Heart right ventricle (tissue), 16 donors: ENCODE measurements around the gene MYOZ1. TPM values are rescaled to one million over a fixed set of nuclear protein-coding genes. Genes with fewer than 3 reads are reported as not detected.

Experiments used
- ATAC-seq, 8 donors: fragments of 200-7000 bp; cut with Tn5 transposase; one replicate each; pipeline ENCODE4 v1.9.1; 2020; ENCODE audit warnings: mild to moderate bottlenecking in 8 of 8, moderate library complexity in 8 of 8, moderate number of reproducible peaks in 1 of 8
- DNase-seq, 2 donors: peaks; one replicate each; pipeline ENCODE4 v3.0.0-alpha.2; 2020
- H3K27ac ChIP-seq, 10 donors: fragments of 200-600 bp; sonication (generic) in 2 of 10; one replicate each; pipeline versions ENCODE4 v1.5.0 to v1.8.0; 2020 to 2022; ENCODE audit warnings: mild to moderate bottlenecking in 3 of 10
- H3K27me3 ChIP-seq, 7 donors: fragments of 200-600 bp; one replicate each; pipeline ENCODE4 v1.8.0; 2021 to 2022; ENCODE audit warnings: mild to moderate bottlenecking in 2 of 7
- H3K36me3 ChIP-seq, 9 donors: fragments of 200-600 bp; sonication (generic) in 1 of 9; one replicate each; pipeline versions ENCODE4 v1.5.0 to v1.8.0; 2020 to 2022; ENCODE audit warnings: mild to moderate bottlenecking in 2 of 9
- H3K4me1 ChIP-seq, 9 donors: fragments of 200-600 bp; sonication (generic) in 1 of 9; one replicate each; pipeline versions ENCODE4 v1.5.0 to v1.8.0; 2020 to 2022; ENCODE audit warnings: mild to moderate bottlenecking in 4 of 9
- H3K4me3 ChIP-seq, 10 donors: fragments of 200-600 bp; sonication (generic) in 2 of 10; one replicate each; pipeline versions ENCODE4 v1.5.0 to v1.8.0; 2020 to 2022; ENCODE audit warnings: mild to moderate bottlenecking in 7 of 10, moderate library complexity in 2 of 10
- H3K9me3 ChIP-seq, 11 donors: fragments of 200-600 bp in 10 of 11; sonication (generic) in 2 of 11; one replicate each; pipeline versions ENCODE4 v1.5.0 to v1.8.0; 2013 to 2022; ENCODE audit warnings: mild to moderate bottlenecking in 2 of 11, control low read depth in 1 of 11, moderate library complexity in 1 of 11
- WGBS, 2 donors: extraction: QIAGEN DNeasy Blood & Tissue Kit; methylation state at CpG; one replicate each; pipeline ENCODE4 v1.1.7; 2013; ENCODE audit warnings: inconsistent platforms in 1 of 2; 5-methylcytosine and 5-hydroxymethylcytosine counted together
- intact Hi-C, 10 donors: fragments of 100-400 bp; cut with DNase I; formaldehyde crosslinking; loops; one replicate each; pipeline versions ENCODE4 v1.11.1 to v1.14.2; 2022
- polyA plus RNA-seq, 2 donors: library from polyadenylated mRNA; stranded (reverse); fragments of 200-250 nt; gene quantifications; one replicate each; pipeline ENCODE4 v1.2.3, GENCODE V29; 2013
- total RNA-seq, 10 donors: library from RNA; stranded (reverse); fragmentation: NEBNext Ultra II Directional in 3 of 10; extraction: Animal tissue kit (Norgen Biotek cat#: 25700) in 3 of 10; gene quantifications; one replicate each; pipeline versions ENCODE4 v1.2.1 to v1.2.4, GENCODE V29; 2021 to 2023
- TF ChIP-seq, protein P1 (sequence below), 9 donors: fragments of 200-600 bp; sonication (generic) in 2 of 9; IDR thresholded peaks; one replicate each; pipeline versions ENCODE4 v1.5.0 to v1.8.0; 2021 to 2022; ENCODE audit warnings: antibody characterized with exemption in 9 of 9, mild to moderate bottlenecking in 5 of 9, moderate library complexity in 1 of 9
- donor health status: Arrhythmogenic right ventricular cardiomyopathy.
- donor health status: ischemic (EF 13 %, LVEDD 7.1; RV severe dilation, severe dysfunction).
- donor health status: healthy with polysubstance abuse.
- donor health status: DM: no; HTN: yes; CAD: no.
- donor health status: DM: no; HTN: no; CAD: no.
- donor health status: ischemic (EF 25% LVEDD 6.9; RV normal size, moderate dysfunction).
- donor health status: ischemic (EF 25% LVEDD 5.7; RV mildly dilated, moderate dysfunction).
- donor health status: healthy.
- donor health status: DM: yes; HTN: yes; CAD: no.
- donor health status: Ischemic cardiomyopathy.
- donor health status: ischemic (EF 35%, LVEDD 5.7; RV mildly dilated, moderate dysfunction).
- donor health status: nonischemic (EF 11% LVEDD 7.7; RV severe dilation, severe dysfunction).
- donor health status: DM: yes; HTN: yes; CAD: no.
- donor health status: PGD.
- donor health status: ischemic (EF 29% LVEDD 5.4; RV normal size, mild dysfunction).
- donor health status: nonischemic (EF 23%, LVEDD 6.1; RV moderate dilation, normal function).

The MYOZ1 gene
- total and polyA plus RNA-seq, 12 donors = 0.41 to 3.4 (median 0.63) TPM

DNA sequence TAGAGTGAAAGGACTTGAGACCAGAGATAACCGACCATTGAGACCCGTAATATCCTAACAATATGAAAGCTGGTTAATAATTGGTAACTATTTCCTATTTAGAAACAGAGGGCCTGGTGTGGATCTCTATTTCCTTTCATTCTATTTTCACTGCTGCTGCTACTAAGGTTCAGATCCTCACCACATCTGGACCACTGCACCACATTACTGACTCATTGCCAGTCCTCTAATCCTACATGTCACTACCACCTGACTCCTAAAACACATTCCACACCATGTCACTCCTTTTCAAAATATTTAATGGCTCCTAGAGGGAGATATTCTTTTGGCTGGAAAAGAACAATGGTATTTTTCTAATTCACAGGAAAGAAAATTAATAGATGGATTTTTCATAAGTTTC, 56.5 kb downstream of the MYOZ1 start:
- ATAC-seq (no peak), DNase-seq (no peak)
- peak overlapping the region in 1 of 10 donors; percentile 2 for H3K27ac ChIP-seq
- H3K36me3 ChIP-seq = no peaks in the 10 kb centered on the region
- no peak overlapping the region for H3K4me3 ChIP-seq
- intact Hi-C loops = no loop called here
- TF ChIP-seq, protein P1, sequence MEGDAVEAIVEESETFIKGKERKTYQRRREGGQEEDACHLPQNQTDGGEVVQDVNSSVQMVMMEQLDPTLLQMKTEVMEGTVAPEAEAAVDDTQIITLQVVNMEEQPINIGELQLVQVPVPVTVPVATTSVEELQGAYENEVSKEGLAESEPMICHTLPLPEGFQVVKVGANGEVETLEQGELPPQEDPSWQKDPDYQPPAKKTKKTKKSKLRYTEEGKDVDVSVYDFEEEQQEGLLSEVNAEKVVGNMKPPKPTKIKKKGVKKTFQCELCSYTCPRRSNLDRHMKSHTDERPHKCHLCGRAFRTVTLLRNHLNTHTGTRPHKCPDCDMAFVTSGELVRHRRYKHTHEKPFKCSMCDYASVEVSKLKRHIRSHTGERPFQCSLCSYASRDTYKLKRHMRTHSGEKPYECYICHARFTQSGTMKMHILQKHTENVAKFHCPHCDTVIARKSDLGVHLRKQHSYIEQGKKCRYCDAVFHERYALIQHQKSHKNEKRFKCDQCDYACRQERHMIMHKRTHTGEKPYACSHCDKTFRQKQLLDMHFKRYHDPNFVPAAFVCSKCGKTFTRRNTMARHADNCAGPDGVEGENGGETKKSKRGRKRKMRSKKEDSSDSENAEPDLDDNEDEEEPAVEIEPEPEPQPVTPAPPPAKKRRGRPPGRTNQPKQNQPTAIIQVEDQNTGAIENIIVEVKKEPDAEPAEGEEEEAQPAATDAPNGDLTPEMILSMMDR (IDR thresholded peaks at IDR 0.05) = no peak
- 94 to 97% methylated on average over 2 of the region's 2 CpGs for WGBS, 2 donors
- peaks cover 0 to 4% (median 0%) of the 10 kb centered on the region in 11 donors for H3K9me3 ChIP-seq
- H3K4me1 ChIP-seq = peaks cover 0 to 44% (median 30%) of the 10 kb centered on the region in 9 donors
- H3K27me3 ChIP-seq = no peaks in the 10 kb centered on the region

DNA sequence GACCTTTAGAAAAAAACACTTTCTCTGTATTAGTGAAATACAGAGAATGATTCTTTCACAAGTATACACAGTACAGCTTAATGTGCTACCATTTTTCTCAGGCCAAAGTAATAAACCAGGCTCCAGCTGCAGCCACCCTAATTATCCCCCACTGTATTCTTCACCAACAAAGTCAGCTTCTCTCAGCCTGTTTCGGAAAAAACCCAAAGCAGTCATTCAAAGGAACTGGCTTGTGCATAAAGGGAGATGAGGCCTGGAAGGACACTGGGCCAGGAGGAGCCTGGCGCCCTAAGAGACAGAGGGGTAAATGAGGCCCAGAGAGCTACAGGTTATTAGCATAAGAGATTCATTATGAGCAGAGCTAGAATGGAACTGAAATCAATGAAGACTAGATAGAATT, 59.4 kb downstream of the MYOZ1 start:
- ATAC-seq = no peak
- Histone ChIP-seq H3K9me3 (peaks cover 0 to 4% (median 0%) of the 10 kb centered on the region in 11 donors), H3K27ac (peak overlapping the region in 2 of 10 donors; percentile 23 to 38), H3K4me1 (peaks cover under 1 to 43% (median 25%) of the 10 kb centered on the region in 9 donors), H3K36me3 (no peaks in the 10 kb centered on the region), H3K27me3 (no peaks in the 10 kb centered on the region), H3K4me3 (no peak overlapping the region)
- no peak for DNase-seq
- TF ChIP-seq, protein P1 (IDR thresholded peaks at IDR 0.05) = no peak
- intact Hi-C loops = no loop called here
- 88 to 92% methylated on average over 2 of the region's 2 CpGs for WGBS, 2 donors

Other genes starting within 250 kb of the MYOZ1 start
- 100 to 1,000 TPM; 104 to 163 (median 149) TPM for gene ANXA7, start 227.4 kb downstream of the MYOZ1 start, total RNA-seq
- 10 to 100 TPM; 33.4 to 69.7 TPM for gene ANXA7, start 227.4 kb downstream of the MYOZ1 start, polyA plus RNA-seq
- 10 to 100 TPM in 3 of 10 donors, 1 to 10 TPM in 7; 1.1 to 18.1 (median 7.7) TPM for gene MSS51, start 207.9 kb downstream of the MYOZ1 start, total RNA-seq
- gene MSS51, start 207.9 kb downstream of the MYOZ1 start, polyA plus RNA-seq = 1 to 10 TPM in 1 of 2 donors, under 1 TPM in 1; 0.90 to 5.6 TPM
- gene PPP3CB, start 145.4 kb downstream of the MYOZ1 start, total RNA-seq = 10 to 100 TPM; 52.5 to 78.6 (median 64.5) TPM
- gene PPP3CB, start 145.4 kb downstream of the MYOZ1 start, polyA plus RNA-seq = 10 to 100 TPM; 34.4 to 36.6 TPM
- gene USP54, start 50.1 kb downstream of the MYOZ1 start, total RNA-seq = 10 to 100 TPM; 14.5 to 34.5 (median 19.4) TPM
- gene USP54, start 50.1 kb downstream of the MYOZ1 start, polyA plus RNA-seq = 10 to 100 TPM in 1 of 2 donors, 1 to 10 TPM in 1; 7.9 to 16.3 TPM
- gene SYNPO2L, start 14.6 kb upstream of the MYOZ1 start, total RNA-seq = 100 to 1,000 TPM; 120 to 833 (median 469) TPM
- 100 to 1,000 TPM in 1 of 2 donors, 10 to 100 TPM in 1; 61.6 to 147 TPM for gene SYNPO2L, start 14.6 kb upstream of the MYOZ1 start, polyA plus RNA-seq
- 1 to 10 TPM; 2.4 to 4.2 (median 3.4) TPM for gene AGAP5, start 56.6 kb upstream of the MYOZ1 start, total RNA-seq
- gene AGAP5, start 56.6 kb upstream of the MYOZ1 start, polyA plus RNA-seq = 10 to 100 TPM in 1 of 2 donors, 1 to 10 TPM in 1; 1.8 to 15.1 TPM
- 10 to 100 TPM; 44.5 to 59.7 (median 51.5) TPM for gene SEC24C, start 102.9 kb upstream of the MYOZ1 start, total RNA-seq
- gene SEC24C, start 102.9 kb upstream of the MYOZ1 start, polyA plus RNA-seq = 10 to 100 TPM; 33.4 to 34.6 TPM
- 10 to 100 TPM; 18.6 to 31.4 (median 21.5) TPM for gene CHCHD1, start 140.6 kb upstream of the MYOZ1 start, total RNA-seq
- gene CHCHD1, start 140.6 kb upstream of the MYOZ1 start, polyA plus RNA-seq = 10 to 100 TPM; 48.2 to 82.1 TPM
- gene ZSWIM8, start 144.1 kb upstream of the MYOZ1 start, total RNA-seq = 10 to 100 TPM; 35.2 to 72.5 (median 43.5) TPM
- 100 to 1,000 TPM in 1 of 2 donors, 10 to 100 TPM in 1; 64.1 to 139 TPM for gene ZSWIM8, start 144.1 kb upstream of the MYOZ1 start, polyA plus RNA-seq
- 10 to 100 TPM in 8 of 10 donors, 1 to 10 TPM in 2; 8.3 to 15.7 (median 11.5) TPM for gene NDST2, start 170.1 kb upstream of the MYOZ1 start, total RNA-seq
- gene NDST2, start 170.1 kb upstream of the MYOZ1 start, polyA plus RNA-seq = 10 to 100 TPM in 1 of 2 donors, 1 to 10 TPM in 1; 7.2 to 12.9 TPM
- 10 to 100 TPM in 9 of 10 donors, 1 to 10 TPM in 1; 9.4 to 16.7 (median 12.7) TPM for gene CAMK2G, start 233.1 kb upstream of the MYOZ1 start, total RNA-seq
- 1 to 10 TPM; 8.5 to 9.9 TPM for gene CAMK2G, start 233.1 kb upstream of the MYOZ1 start, polyA plus RNA-seq